ENCODE measurements around the gene ZNG1A.

GRCh38 chr9:209143-209758 is 30.4 kb upstream of the ZNG1A start:
- TF ChIP-seq CTCF (IDR thresholded peaks at IDR 0.05), result no peak
- TF ChIP-seq POLR2AphosphoS5 (IDR thresholded peaks at IDR 0.05), result no peak
- no peak for TF ChIP-seq POLR2A (IDR thresholded peaks at IDR 0.05)
